Stimulated activated effector memory CD8-positive, alpha-beta T cell treated with anti-CD3 and anti-CD28 coated beads, Interleukin-12 subunit alpha, Interleukin-12 subunit beta, amount 100 ng/mL, for 72 hours (primary cell): ENCODE results near the gene NDRG2.
A peak's percentile ranks its signal among the peaks of the same experiment; 100 is the strongest.

Experiments used
- ATAC-seq: fragments of 150-1000 bp; cut with Tn5 transposase; 2 replicates; pipeline ENCODE4 v1.10.0; 2021
- DNase-seq, 2 donors: peaks; one replicate each; pipeline ENCODE4 v3.0.0; 2021 to 2022; ENCODE audit warnings: low spot score in 2 of 2
- H3K27ac Mint-ChIP-seq: one replicate; pipeline ENCODE4 v1.8.0; 2022; ENCODE audit warnings: mild to moderate bottlenecking, mixed read lengths
- H3K36me3 Mint-ChIP-seq: one replicate; pipeline ENCODE4 v1.8.0; 2022; ENCODE audit warnings: mild to moderate bottlenecking, mixed read lengths
- H3K4me1 Mint-ChIP-seq: one replicate; pipeline ENCODE4 v1.8.0; 2022; ENCODE audit warnings: mixed read lengths
- H3K4me3 Mint-ChIP-seq: one replicate; pipeline ENCODE4 v1.8.0; 2022; ENCODE audit warnings: mild to moderate bottlenecking, mixed read lengths
- H3K9me3 Mint-ChIP-seq: one replicate; pipeline ENCODE4 v1.8.0; 2022; ENCODE audit warnings: mixed read lengths

Gene NDRG2

DNA sequence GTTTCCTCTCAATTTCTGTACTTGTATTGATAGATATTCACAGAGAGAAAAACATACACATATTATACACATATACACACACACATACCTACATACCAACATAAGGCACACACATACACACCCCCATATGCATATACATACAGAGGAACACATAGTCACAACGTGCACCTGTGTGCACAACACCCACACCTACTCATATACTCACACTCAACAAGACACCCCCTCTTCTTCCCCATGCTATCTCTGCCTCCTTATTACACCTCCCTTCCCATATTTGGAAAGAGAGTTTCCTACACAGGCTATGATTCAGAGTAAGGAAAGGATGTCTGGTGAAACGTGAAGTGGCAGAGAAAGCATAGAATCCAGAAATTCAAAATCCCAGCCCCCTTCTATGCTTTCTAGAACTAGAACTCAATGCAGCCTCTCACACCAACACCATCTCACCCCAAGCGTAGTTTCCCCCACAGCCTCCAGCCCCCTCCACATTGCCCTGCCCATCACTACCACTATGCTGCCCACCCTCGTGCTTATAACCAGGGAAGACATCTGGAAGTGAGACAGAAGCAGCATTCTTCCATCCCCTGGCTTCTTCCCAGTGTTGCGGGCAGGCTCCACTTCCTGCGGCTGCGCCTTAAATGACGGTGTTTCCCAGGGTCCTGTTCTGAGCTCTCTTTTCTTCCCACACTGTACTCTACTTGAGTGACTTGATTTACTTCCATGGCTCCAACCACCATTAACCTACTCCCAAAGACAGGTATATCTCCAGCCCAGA, 35.2 kb upstream of the NDRG2 start:
- DNase-seq: no peak
- Mint-ChIP-seq H3K4me1 (no peaks in the 10 kb centered on the region), H3K4me3 (no peak overlapping the region), H3K9me3 (no peaks in the 10 kb centered on the region), H3K36me3 (no peaks in the 10 kb centered on the region), H3K27ac (no peak overlapping the region)
- no peak for ATAC-seq

DNA sequence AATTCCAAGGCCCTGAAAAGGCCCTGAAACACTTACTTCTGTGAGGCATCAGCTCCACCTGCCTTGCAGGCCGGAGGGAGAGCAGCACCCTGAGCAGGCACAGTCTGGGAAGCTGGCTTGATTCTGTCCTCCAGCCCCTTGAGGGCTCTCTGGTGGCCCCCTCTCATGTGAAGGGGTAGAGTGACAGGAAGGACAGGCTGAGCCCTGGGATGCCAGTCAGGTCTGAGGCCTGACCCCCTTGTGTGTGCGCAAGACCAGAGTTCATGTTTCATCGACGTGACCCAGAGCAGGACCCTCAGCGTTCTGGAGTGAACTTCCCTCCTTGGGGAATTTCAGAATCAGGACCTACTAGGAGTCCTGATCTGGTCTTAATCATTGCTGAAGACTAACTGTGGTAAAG, 34.0 kb upstream of the NDRG2 start:
- Mint-ChIP-seq H3K4me1 (no peaks in the 10 kb centered on the region), H3K9me3 (no peaks in the 10 kb centered on the region), H3K27ac (no peak overlapping the region), H3K36me3 (no peaks in the 10 kb centered on the region), H3K4me3 (no peak overlapping the region)
- ATAC-seq (no peak), DNase-seq (no peak)

DNA sequence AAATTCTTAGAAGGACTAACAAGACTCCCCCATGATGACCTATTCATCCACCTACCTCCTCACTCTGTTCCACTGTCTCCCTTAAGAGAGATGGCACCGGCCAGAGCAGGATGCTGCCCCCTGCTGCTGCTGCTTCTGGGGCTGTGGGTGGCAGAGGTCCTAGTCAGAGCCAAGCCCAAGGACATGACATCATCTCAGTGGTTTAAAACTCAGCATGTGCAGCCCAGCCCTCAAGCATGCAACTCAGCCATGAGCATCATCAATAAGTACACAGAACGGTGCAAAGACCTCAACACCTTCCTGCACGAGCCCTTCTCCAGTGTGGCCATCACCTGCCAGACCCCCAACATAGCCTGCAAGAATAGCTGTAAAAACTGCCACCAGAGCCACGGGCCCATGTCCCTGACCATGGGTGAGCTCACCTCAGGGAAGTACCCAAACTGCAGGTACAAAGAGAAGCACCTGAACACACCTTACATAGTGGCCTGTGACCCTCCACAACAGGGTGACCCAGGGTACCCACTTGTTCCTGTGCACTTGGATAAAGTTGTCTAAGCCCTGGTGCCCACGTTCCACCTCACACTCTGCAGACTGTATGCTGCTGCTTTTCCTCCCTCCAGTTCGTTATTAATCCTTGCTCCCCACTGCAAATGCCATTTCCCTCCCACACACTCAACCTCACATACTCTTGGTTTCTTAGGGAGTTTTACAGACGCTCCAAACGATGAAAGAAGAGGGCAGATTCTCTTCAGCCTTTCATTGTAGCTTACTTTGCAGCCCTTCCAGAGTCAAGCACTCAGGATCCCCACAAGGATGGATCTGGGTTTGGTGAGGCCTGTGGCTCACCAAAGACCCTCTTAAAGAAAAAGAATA, 33.2 kb upstream of the NDRG2 start, which contains the start of gene RNASE8:
Gene RNASE8, plus strand, starts transcription at position 20 of the 873 bp plus-strand sequence. Its CDS starts 71 bp downstream, at position 91.
- Mint-ChIP-seq H3K4me3 (no peak within 1 kb of the TSS), H3K27ac (no peak within 1 kb of the TSS), H3K4me1 (no peaks in the 10 kb centered on the region), H3K9me3 (no peaks in the 10 kb centered on the region), H3K36me3 (no peaks in the 10 kb centered on the region)
- ATAC-seq (peak; percentile 87), DNase-seq (no peak)

DNA sequence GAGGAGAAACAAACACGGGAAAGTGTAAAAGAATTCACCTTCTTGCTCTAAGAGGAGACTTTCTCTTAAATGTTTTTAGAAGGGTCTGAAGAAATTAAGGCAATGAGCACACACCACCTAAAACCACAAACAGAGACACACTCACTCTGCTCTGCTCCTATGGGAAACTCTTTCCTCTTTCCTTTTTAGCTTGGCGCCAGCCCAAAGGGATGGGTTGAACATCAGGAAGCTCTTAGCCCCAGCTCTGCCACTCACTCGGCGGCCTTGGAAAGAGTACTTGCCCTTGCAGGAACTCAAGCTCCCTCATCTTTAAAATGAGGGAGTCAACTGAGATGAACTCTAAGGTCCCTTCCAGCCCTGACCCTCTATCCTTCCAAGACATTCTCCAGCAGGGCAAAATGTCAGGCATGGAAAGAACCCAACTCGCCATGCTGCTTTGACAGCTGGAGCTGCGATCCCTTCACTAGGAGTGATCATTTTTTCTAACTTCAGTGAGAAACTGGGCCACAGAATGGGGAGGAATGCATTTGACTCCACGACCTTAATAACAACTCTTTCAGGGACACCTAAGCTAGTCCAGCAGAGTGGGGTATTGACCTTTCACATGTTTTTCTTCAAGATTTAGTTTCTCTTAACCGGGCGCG, 31.8 kb upstream of the NDRG2 start:
- ATAC-seq: no peak
- Mint-ChIP-seq H3K4me3 (no peak overlapping the region), H3K9me3 (no peaks in the 10 kb centered on the region)

DNA sequence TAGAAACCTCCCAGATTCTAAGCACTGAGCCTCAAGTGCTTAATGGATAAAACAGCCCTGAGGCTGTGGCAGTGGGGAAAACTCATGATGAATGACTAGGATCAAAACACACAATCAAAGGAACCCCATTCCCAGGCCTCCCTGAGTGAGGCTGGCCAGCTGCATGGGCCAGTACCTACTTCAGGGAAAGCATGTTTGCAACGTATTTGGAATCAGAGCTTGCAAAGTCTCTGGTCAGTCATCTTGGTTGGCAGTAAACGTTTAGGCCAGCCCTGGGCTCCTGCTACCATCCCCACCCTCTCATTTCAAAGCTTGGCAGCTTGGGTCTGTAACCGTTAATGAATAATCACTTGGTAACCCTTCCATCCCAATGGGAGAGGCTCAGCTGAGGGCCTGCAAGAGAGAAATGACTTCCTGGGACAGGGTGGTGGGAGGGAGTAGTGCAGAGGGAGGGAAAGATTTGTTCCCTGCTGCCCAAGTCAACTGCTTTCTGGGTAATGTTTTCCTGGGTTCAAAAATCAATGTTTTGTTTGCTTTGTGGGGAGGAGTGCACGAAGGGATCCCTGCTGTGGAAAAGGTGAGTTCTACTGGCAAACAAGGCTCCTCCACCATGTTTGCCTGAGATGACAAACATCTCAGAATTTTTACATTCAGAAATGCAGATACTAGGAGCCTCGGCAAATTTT, 30.7 kb upstream of the NDRG2 start:
- no peak for ATAC-seq
- no peak overlapping the region for H3K4me3 Mint-ChIP-seq
- no peaks in the 10 kb centered on the region for H3K36me3 Mint-ChIP-seq

More for the DNA sequence above, 31.8 kb upstream of the NDRG2 start:
- H3K27ac Mint-ChIP-seq: no peak overlapping the region
- H3K4me1 Mint-ChIP-seq: no peaks in the 10 kb centered on the region
- DNase-seq: no peak
- H3K36me3 Mint-ChIP-seq: no peaks in the 10 kb centered on the region

DNA sequence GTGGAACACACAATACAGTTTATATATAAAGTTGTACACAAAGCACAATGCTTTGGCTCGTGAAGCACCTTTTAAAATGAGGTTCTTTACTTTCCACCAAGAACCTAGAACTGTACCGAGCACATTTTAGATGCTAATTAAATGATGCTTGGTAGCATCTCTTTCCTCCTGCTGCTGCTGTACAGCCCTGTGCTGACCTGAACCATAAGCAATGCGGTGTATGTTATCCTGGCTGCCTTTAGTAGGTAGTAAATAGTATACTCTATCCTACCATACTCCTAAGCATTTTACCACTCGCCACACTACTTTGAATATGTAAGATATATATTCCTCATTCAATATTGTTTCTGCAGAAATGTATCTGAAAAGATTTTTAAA, 29.9 kb upstream of the NDRG2 start:
- no peaks in the 10 kb centered on the region for H3K4me1 Mint-ChIP-seq
- DNase-seq (no peak), ATAC-seq (no peak)
- no peaks in the 10 kb centered on the region for H3K36me3 Mint-ChIP-seq
- no peaks in the 10 kb centered on the region for H3K9me3 Mint-ChIP-seq
- no peak overlapping the region for H3K4me3 Mint-ChIP-seq
- no peak overlapping the region for H3K27ac Mint-ChIP-seq

More for the DNA sequence above, 30.7 kb upstream of the NDRG2 start:
- H3K4me1 Mint-ChIP-seq: no peaks in the 10 kb centered on the region
- no peak for DNase-seq
- H3K9me3 Mint-ChIP-seq: no peaks in the 10 kb centered on the region
- H3K27ac Mint-ChIP-seq: no peak overlapping the region

DNA sequence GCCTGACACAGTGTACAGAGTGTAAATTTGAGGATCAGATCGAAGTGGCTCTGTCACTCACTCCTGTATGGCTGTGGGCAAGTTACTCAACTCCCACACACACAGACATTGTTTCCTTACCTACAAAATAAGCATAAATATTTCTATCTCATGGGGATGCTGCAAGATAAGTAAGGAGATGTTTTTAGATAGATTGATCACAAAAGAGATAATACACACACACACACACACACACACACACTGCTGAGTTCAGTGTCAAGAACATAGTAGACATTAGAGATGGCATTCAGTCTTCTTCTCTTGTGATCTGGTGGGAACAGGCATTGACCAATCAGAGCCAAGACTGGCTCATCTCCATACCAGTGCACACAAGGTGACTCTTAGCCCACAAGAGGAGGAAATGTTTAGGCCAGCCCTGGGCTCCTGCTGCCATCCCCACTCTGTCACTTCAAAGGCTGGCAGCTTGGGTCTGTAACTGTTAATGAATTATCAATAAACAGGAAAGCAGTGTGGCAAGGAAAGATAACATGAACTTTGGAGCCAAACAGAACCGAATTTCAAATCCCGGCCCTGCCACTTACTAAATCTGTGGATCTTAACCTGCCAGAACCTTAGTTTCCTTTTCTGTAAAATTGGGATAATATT, 29.4 kb upstream of the NDRG2 start:
- no peaks in the 10 kb centered on the region for H3K9me3 Mint-ChIP-seq
- no peak overlapping the region for H3K27ac Mint-ChIP-seq
- ATAC-seq: peak; percentile 76
- DNase-seq: no peak
- H3K4me1 Mint-ChIP-seq: no peaks in the 10 kb centered on the region
- H3K4me3 Mint-ChIP-seq: no peak overlapping the region
- no peaks in the 10 kb centered on the region for H3K36me3 Mint-ChIP-seq

DNA sequence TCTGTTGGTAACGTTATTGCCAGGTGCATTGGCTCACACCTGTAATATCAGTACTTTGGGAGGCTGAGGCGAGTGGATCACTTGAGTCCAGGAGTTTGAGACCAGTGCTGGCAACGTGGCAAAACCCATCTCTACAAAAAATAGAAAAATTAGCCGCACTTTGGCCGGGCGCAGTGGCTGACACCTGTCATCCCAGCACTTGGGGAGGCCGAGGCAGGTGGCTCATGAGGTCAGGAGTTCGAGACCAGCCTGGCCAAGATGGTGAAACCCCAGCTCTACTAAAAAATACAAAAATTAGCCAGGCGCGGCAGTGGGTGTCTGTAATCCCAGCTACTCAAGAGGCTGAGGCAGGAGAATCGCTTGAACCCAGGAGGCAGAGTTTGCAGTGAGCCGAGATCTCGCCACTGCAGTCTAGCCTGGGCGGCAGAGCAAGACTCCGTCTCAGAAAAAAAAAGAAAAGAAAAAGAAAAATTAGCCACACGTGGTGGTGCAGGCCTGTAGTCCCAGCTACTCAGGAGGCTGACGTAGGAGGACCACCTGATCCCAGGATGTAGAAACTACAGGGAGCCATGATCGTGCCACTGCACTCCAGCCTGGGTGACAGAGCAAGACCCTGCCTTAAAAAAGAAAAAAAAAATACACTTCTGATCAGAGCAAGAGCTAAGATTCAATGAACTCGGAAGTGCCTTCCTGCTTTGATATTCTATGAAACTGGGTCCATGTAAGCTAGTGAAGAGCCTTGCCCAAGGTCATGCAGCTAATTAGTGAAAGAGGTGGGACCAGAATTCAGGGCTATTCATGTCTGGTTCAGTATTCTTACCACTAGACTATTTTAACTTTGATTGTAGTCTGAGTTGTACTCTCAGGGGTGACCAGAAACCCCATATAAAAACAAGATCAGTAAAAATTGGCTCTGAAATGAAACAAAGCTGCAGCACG, 28.6 kb upstream of the NDRG2 start:
- Mint-ChIP-seq H3K9me3 (no peaks in the 10 kb centered on the region), H3K4me1 (no peaks in the 10 kb centered on the region), H3K36me3 (no peaks in the 10 kb centered on the region), H3K4me3 (no peak overlapping the region), H3K27ac (no peak overlapping the region)
- ATAC-seq: no peak
- DNase-seq: no peak

DNA sequence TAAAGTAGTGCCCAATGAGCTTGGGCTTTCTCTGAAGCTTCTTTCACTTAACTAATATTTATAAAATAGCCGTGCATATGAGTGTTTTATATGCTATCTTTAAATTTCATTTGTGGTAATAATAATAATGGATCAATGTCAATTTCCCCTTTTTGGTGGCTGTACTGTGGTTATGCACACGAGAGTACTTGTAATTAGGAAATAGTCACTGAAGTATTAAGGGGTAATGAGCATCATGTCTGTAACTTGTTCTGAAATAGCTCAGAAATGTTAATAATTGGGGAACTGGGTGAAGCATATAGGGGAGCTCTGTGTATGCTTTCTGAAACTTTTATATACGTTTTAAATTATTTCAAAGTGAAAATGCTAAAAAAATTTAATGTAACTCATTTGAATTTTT, 25.7 kb upstream of the NDRG2 start:
- no peaks in the 10 kb centered on the region for H3K36me3 Mint-ChIP-seq
- no peaks in the 10 kb centered on the region for H3K9me3 Mint-ChIP-seq
- ATAC-seq (no peak), DNase-seq (no peak)
- H3K4me3 Mint-ChIP-seq: no peak overlapping the region
- no peaks in the 10 kb centered on the region for H3K4me1 Mint-ChIP-seq
- no peak overlapping the region for H3K27ac Mint-ChIP-seq

DNA sequence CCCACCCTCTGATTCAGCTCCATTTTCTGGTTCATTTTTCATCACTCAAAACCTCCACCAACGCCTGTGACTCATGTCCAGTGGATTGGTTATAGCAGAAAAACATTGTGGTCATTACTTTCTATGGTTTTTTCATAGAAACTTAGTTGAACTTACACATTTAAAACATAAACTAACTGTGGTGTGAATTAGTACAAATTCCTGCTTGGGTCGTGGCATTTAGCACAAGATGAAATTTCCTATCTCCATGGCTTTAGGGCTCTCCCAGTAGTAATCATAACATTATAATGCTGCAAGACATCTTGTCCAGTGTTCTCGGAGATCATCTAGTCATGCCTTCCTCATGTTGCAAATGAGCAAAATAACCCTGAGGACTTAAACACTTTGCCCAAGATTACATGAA, 24.4 kb upstream of the NDRG2 start:
- Mint-ChIP-seq H3K36me3 (no peaks in the 10 kb centered on the region), H3K9me3 (no peaks in the 10 kb centered on the region), H3K27ac (no peak overlapping the region), H3K4me1 (peaks cover 6% of the 10 kb centered on the region), H3K4me3 (no peak overlapping the region)
- ATAC-seq (peak; percentile 71), DNase-seq (no peak)

DNA sequence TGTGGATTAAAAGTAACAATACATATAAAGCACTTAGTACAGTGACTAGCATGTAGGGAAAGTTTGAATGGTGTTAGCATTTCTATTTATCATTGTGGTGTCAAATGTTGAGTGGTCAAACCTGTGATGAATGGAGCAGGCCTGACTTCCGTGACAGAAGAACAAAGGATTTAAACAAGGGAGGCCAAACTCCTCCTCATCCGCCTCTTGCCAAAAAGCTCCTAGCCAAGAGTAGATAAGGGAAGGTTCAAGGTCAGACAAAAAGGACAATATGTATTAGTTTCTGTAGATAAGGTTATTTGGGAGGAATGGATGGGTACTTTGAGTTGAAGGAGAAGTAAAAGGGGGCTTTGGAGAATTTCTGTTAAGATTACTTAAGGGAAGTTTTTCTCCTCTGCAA, 23.8 kb upstream of the NDRG2 start:
- ATAC-seq (no peak), DNase-seq (no peak)
- Mint-ChIP-seq H3K36me3 (no peaks in the 10 kb centered on the region), H3K4me1 (peaks cover 8% of the 10 kb centered on the region), H3K27ac (no peak overlapping the region), H3K4me3 (no peak overlapping the region), H3K9me3 (no peaks in the 10 kb centered on the region)

DNA sequence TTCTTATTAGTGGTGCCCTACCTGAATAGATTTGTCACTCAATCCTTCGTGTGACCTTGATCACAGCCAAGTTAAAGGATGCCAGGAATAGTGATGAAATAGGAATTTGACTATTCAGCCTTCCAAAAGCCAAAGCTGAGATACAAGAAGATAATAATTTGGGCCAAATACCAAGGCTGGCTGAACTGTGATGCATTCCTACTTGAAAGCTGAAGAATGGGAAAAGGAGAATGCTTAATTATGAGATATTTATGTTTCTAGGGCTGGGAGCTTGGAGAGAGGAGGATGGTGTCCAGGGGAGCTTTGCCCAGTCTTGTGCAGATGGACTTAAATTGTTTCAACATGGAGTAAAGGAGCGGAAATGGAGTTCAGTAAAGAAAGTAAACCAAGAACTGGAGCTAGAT, 22.5 kb upstream of the NDRG2 start:
- no peaks in the 10 kb centered on the region for H3K9me3 Mint-ChIP-seq
- no peak overlapping the region for H3K27ac Mint-ChIP-seq
- ATAC-seq: no peak
- H3K36me3 Mint-ChIP-seq: no peaks in the 10 kb centered on the region
- DNase-seq: no peak
- peaks cover 8% of the 10 kb centered on the region for H3K4me1 Mint-ChIP-seq
- H3K4me3 Mint-ChIP-seq: no peak overlapping the region

DNA sequence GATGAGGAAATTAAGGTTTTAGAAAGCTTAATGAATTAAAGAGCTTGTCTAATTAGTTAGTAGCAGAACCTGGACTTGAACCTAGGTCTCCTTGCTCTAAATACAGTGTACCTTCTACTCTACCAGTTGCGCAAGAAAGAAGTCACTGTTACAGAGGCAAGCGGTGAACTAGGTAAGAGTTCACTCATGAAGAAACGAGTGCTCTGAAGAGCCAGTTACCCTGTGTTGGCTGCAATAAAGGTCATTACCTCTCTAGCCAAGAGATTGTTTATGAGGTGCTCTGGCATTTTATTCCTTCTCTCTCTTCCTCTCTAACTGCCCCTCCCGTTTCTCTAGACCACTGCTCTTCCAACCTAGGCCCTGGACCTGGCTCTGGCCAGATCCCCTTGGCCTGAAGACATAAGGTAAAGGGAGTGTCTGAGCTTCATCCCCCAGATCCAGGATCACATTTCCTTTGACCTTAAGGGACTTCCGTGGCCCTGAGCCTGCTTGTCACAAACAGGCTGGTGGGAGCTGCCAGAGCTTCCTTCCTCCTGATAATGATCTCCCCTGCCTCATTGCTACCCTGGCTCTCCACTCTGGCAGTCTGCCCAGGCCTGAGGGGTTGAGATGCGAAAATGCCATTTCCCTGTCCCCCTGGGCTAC, 19.2 kb upstream of the NDRG2 start:
- Mint-ChIP-seq H3K36me3 (no peaks in the 10 kb centered on the region), H3K4me3 (no peak overlapping the region), H3K27ac (peak overlapping the region; percentile 17), H3K4me1 (peaks cover 8% of the 10 kb centered on the region), H3K9me3 (no peaks in the 10 kb centered on the region)
- DNase-seq: no peak
- no peak for ATAC-seq
